SK-N-MC (cell line): ENCODE measurements around the gene KIAA0930.

Experiments
- EZH2 ChIP-seq: fragments of 200-600 bp; sonication (generic); IDR thresholded peaks from one replicate; pipeline ENCODE4 v1.6.1; 2017; ENCODE audit warnings: antibody characterized with exemption
- POLR2AphosphoS5 ChIP-seq: IDR thresholded peaks from 2 replicates; pipeline ENCODE4 v1.6.1; 2012; ENCODE audit warnings: mild to moderate bottlenecking, low read depth, low read length, borderline replicate concordance

DNA sequence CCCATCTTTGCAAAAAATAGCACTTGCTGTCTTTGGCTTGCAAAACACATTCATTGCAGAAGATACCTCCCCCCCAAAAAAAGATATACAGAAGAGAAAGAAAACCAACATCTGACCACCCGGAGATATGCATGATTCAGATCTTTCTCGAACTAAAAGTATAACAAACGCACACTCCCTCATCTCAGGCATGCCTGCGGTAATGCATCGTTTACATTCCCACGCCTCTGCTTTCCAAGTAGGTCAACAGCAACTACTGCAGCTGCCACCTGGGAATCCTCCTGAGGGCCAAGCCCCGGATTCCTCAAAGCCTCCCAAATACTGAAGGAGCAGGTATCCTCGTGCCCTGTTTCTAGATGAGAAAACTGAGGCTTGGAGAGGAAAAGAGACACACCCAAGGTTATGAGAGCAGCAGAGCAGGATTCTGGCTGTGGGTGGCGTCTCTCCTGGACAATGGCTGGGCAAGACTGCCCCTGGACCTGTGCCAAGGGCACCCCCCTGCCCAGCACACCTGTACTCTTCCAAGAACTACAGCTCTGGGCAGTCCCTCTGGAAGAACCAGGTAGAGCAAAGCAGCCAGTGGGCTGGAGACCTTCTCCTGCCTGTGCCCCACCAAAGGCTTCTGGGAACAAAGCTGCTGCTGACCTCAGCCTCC, 38.9 kb downstream of the KIAA0930 start:
- TF ChIP-seq EZH2 = no peak
- TF ChIP-seq POLR2AphosphoS5 = no peak
